K562 (cell line): Measurements from ENCODE around the gene SAMD4A. TPM values are rescaled to one million over a fixed set of nuclear protein-coding genes. Genes with fewer than 3 reads are reported as not detected.

Experiments used
- ATAC-seq: fragments of 200-7000 bp; cut with Tn5 transposase; 3 replicates; pipeline ENCODE4 v1.9.1; 2020; ENCODE audit warnings: moderate library complexity
- BruUV-seq: library from RNA; stranded (reverse); fragments of 400-500 nt; replicated peaks from 2 replicates; lab custom pipeline; 2021; lab: Mats Ljungman, UMichigan
- CTCF ChIA-PET: fragments of 300-600 bp; formaldehyde crosslinking; extraction: SDS; loops from one replicate; lab custom pipeline; 2021; ENCODE audit warnings: low intra/inter-chr PET ratio; lab: Yijun Ruan, JAX
- POLR2A ChIA-PET: fragments of 300-600, 350-650 bp; sonication (Branson Sonifier 250); formaldehyde crosslinking; extraction: SDS; loops from one replicate; lab custom pipeline; 2021; ENCODE audit warnings: antibody characterized with exemption, inconsistent platforms; lab: Yijun Ruan, JAX
- DNase-seq, 4 experiments: peaks; one replicate each; pipeline versions ENCODE4 v3.0.0 to v3.0.0-alpha.2; 2011 to 2018; ENCODE audit warnings: low spot score in 3 of 4, mixed read lengths in 3 of 4; ENCODE audit errors: extremely low read depth in 1 of 4
- FAIRE-seq: peaks from 2 replicates; lab custom pipeline; 2011; peaks lifted over from hg19 to GRCh38; lab: Jason Lieb, UNC
- H2AFZ ChIP-seq: 2 replicates; pipeline ENCODE4 v1.6.0; 2011; ENCODE audit warnings: low read depth, low read length, control low read depth, inconsistent platforms
- H3K27ac ChIP-seq: fragments of 200-600 bp; 3 replicates; pipeline ENCODE4 v1.8.0; 2011; ENCODE audit warnings: low read depth, mild to moderate bottlenecking, control low read depth, inconsistent platforms, low read length, moderate library complexity, mixed read lengths; ENCODE audit errors: extremely low read depth
- H3K27me3 ChIP-seq, 2 experiments: fragments of 300-600 bp in 1 of 2; 2 replicates in 1 of 2; 3 replicates in 1 of 2; pipeline versions ENCODE4 v1.6.0 to v1.8.0; 2011; ENCODE audit warnings: inconsistent platforms in 2 of 2, low read length in 2 of 2, mild to moderate bottlenecking in 1 of 2, mixed read lengths in 1 of 2, moderate library complexity in 1 of 2; ENCODE audit not compliant: control insufficient read depth in 2 of 2, insufficient read depth in 2 of 2
- H3K36me3 ChIP-seq: fragments of 300-600 bp; 3 replicates; pipeline ENCODE4 v1.8.0; 2011; ENCODE audit warnings: mild to moderate bottlenecking, low read length, inconsistent platforms; ENCODE audit not compliant: control insufficient read depth, insufficient read depth
- H3K4me1 ChIP-seq, 2 experiments: fragments of 200-600 bp in 1 of 2; replicated peaks in 1 of 2; 2 replicates in 1 of 2; 3 replicates in 1 of 2; pipeline versions ENCODE4 v1.5.1 to v1.8.0; 2011; ENCODE audit warnings: inconsistent platforms in 2 of 2, low read length in 2 of 2, mild to moderate bottlenecking in 1 of 2, mixed read lengths in 1 of 2, moderate library complexity in 1 of 2; ENCODE audit not compliant: control insufficient read depth in 2 of 2, insufficient read depth in 2 of 2
- H3K4me2 ChIP-seq: 2 replicates; pipeline ENCODE4 v1.6.1; 2011; ENCODE audit warnings: low read length, control low read depth, inconsistent platforms, mixed read lengths; ENCODE audit not compliant: insufficient read depth
- H3K4me3 ChIP-seq: fragments of 200-600 bp; sonication (generic), shearing (Covaris generic); 2 replicates; pipeline ENCODE4 v1.5.1; 2016; ENCODE audit warnings: control low read depth, inconsistent platforms
- H3K79me2 ChIP-seq: fragments of 200-600 bp; 3 replicates; pipeline ENCODE4 v1.8.0; 2011; ENCODE audit warnings: low read length, inconsistent platforms; ENCODE audit not compliant: control insufficient read depth, insufficient read depth
- H3K9ac ChIP-seq, 2 experiments: 2 replicates each; pipeline versions ENCODE4 v1.6.0 to v1.6.1; 2011; ENCODE audit warnings: low read depth in 2 of 2, low read length in 2 of 2, control low read depth in 1 of 2, inconsistent platforms in 1 of 2, mild to moderate bottlenecking in 1 of 2, mixed read lengths in 1 of 2; ENCODE audit not compliant: insufficient read depth in 1 of 2
- H3K9me1 ChIP-seq: one replicate; pipeline ENCODE4 v1.6.0; 2011; ENCODE audit warnings: inconsistent platforms, mild to moderate bottlenecking, low read length, moderate library complexity; ENCODE audit not compliant: control insufficient read depth, insufficient read depth
- H3K9me3 ChIP-seq: replicated peaks from 2 replicates; pipeline ENCODE4 v1.5.1; 2011; ENCODE audit warnings: low read depth, low read length, inconsistent platforms; ENCODE audit not compliant: control insufficient read depth, insufficient read depth
- H4K20me1 ChIP-seq: replicated peaks from 2 replicates; pipeline ENCODE4 v1.6.1; 2011; ENCODE audit warnings: low read length, inconsistent platforms, mixed read lengths; ENCODE audit not compliant: control insufficient read depth, insufficient read depth
- RBFOX2 ChIP-seq: fragments of 200-400 bp; formaldehyde crosslinking; IDR thresholded peaks from 2 replicates; pipeline ENCODE4 v1.6.1; 2017; ENCODE audit warnings: low read depth, mild to moderate bottlenecking, low read length, moderate library complexity
- WGBS: fragments of 100-300 bp; shearing (Covaris generic); methylation state at CpG from one replicate; pipeline ENCODE4 v1.1.6; 2016; ENCODE audit warnings: low coverage, mixed read lengths; ENCODE audit not compliant: insufficient coverage; ENCODE audit errors: missing lambda C conversion rate; 5-methylcytosine and 5-hydroxymethylcytosine counted together
- in situ Hi-C: fragments of 300-500 bp; cut with MboI; formaldehyde crosslinking; loops from 4 replicates; pipeline ENCODE4 v1.15.0; 2018; ENCODE audit warnings: inconsistent platforms, mixed read lengths
- intact Hi-C: fragments of 100-400 bp; cut with micrococcal nuclease; formaldehyde crosslinking; loops from 2 replicates; pipeline ENCODE4 v1.14.2; 2022
- polyA plus RNA-seq, 8 experiments: library from polyadenylated mRNA; depleted of rRNA in 4 of 8; stranded (reverse) in 5 of 8; unstranded in 3 of 8; fragments of >200 nt; fragmentation: Nextera tagmentation in 2 of 8; fragmentation: Illumina TruSeq in 1 of 8; extraction: Ambion mirVana in 2 of 8; extraction: Trizol in 1 of 8; gene quantifications; 2 replicates each; pipeline versions ENCODE4 v1.2.1 to v1.2.3, GENCODE V29; 2011 to 2014; ENCODE audit warnings: inconsistent platforms in 1 of 8, missing spikeins in 1 of 8
- total RNA-seq, 7 experiments: library from RNA; depleted of rRNA in 6 of 7; stranded (reverse); fragments of >200 nt in 6 of 7; fragmentation: Illumina TruSeq in 2 of 7; extraction: Trizol in 2 of 7; gene quantifications; 2 replicates each; pipeline versions ENCODE4 v1.2.1 to v1.2.3, GENCODE V29; 2011 to 2021; ENCODE audit warnings: low replicate concordance in 1 of 7
- TF ChIP-seq, protein P1 (sequence below): sonication (generic); formaldehyde crosslinking; IDR thresholded peaks from 2 replicates; pipeline ENCODE4 v1.8.0; 2023; ENCODE audit warnings: mild to moderate bottlenecking, missing genetic modification reagents
- TF ChIP-seq, protein P2 (sequence below): fragments of 250-450 bp; sonication (Bioruptor Pico); IDR thresholded peaks from 2 replicates; pipeline ENCODE4 v1.4.0; 2020; ENCODE audit warnings: borderline replicate concordance

The SAMD4A gene
- total and polyA plus RNA-seq, 9 of the 15 experiments (the other 6 are each of a cell fraction or from before 2014, with no cell fraction given): 0.66 to 6.8 (median 3.3) TPM

GRCh38 chr14:54719406-54719805 is 152.5 kb downstream of the SAMD4A start:
- H3K27me3 ChIP-seq: no peaks in the 10 kb centered on the region
- H3K4me1 ChIP-seq: peaks cover 9 to 14% of the 10 kb centered on the region in 2 experiments; a peak in 2 of 5 replicates
- H3K9me1 ChIP-seq: no peaks in the 10 kb centered on the region
- BruUV-seq: no TSS peak
- no peak overlapping the region for H3K9ac ChIP-seq
- H3K9me3 ChIP-seq: no peaks in the 10 kb centered on the region
- CTCF ChIA-PET: no interaction called here
- in situ Hi-C loops: no loop called here
- intact Hi-C loops: no loop called here
- ATAC-seq: no peak
- H4K20me1 ChIP-seq: no peaks in the 10 kb centered on the region
- no peak overlapping the region for H3K27ac ChIP-seq
- no peak for FAIRE-seq
- 84% methylated on average over 4 of the region's 4 CpGs for WGBS
- peaks cover 23% of the 10 kb centered on the region; the same call in 2 of the 3 replicates for H3K36me3 ChIP-seq
- DNase-seq: no peak
- no peak overlapping the region for H3K4me2 ChIP-seq
- no peak overlapping the region for H3K4me3 ChIP-seq
- POLR2A ChIA-PET: interaction anchor here (0.6 kb wide), 1 partner anchor 1395 kb away, joined by 3 read pairs; no protein-coding TSS in a partner anchor
- H3K79me2 ChIP-seq: peaks cover 82% of the 10 kb centered on the region
- H2AFZ ChIP-seq: no peak overlapping the region
- TF ChIP-seq, protein P1, sequence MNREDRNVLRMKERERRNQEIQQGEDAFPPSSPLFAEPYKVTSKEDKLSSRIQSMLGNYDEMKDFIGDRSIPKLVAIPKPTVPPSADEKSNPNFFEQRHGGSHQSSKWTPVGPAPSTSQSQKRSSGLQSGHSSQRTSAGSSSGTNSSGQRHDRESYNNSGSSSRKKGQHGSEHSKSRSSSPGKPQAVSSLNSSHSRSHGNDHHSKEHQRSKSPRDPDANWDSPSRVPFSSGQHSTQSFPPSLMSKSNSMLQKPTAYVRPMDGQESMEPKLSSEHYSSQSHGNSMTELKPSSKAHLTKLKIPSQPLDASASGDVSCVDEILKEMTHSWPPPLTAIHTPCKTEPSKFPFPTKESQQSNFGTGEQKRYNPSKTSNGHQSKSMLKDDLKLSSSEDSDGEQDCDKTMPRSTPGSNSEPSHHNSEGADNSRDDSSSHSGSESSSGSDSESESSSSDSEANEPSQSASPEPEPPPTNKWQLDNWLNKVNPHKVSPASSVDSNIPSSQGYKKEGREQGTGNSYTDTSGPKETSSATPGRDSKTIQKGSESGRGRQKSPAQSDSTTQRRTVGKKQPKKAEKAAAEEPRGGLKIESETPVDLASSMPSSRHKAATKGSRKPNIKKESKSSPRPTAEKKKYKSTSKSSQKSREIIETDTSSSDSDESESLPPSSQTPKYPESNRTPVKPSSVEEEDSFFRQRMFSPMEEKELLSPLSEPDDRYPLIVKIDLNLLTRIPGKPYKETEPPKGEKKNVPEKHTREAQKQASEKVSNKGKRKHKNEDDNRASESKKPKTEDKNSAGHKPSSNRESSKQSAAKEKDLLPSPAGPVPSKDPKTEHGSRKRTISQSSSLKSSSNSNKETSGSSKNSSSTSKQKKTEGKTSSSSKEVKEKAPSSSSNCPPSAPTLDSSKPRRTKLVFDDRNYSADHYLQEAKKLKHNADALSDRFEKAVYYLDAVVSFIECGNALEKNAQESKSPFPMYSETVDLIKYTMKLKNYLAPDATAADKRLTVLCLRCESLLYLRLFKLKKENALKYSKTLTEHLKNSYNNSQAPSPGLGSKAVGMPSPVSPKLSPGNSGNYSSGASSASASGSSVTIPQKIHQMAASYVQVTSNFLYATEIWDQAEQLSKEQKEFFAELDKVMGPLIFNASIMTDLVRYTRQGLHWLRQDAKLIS (CRISPR knock-in tag): no peak
- 0 out of 2 replicates have a peak, but pooled peaks have one; percentile 10 for TF ChIP-seq RBFOX2
- TF ChIP-seq, protein P2, sequence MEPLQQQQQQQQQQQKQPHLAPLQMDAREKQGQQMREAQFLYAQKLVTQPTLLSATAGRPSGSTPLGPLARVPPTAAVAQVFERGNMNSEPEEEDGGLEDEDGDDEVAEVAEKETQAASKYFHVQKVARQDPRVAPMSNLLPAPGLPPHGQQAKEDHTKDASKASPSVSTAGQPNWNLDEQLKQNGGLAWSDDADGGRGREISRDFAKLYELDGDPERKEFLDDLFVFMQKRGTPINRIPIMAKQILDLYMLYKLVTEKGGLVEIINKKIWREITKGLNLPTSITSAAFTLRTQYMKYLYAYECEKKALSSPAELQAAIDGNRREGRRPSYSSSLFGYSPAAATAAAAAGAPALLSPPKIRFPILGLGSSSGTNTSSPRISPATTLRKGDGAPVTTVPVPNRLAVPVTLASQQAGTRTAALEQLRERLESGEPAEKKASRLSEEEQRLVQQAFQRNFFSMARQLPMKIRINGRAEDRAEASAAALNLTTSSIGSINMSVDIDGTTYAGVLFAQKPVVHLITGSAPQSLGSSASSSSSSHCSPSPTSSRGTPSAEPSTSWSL: no peak
